ENCODE measurements around the gene ENDOV. TPM values are rescaled to one million over a fixed set of nuclear protein-coding genes. Genes with fewer than 3 reads are reported as not detected.

ENDOV gene
- total RNA-seq, 1 experiment from 2014 or later: 14.1 TPM

Small RNA genes within 50 kb of the gene (microRNA-seq; reads per million reads assigned to microRNA genes)
- gene MIR4730: 0.81 reads per million

Other genes with a start within 250 kb of the ENDOV start
- gene CARD14, start 245.1 kb upstream of the ENDOV start, total RNA-seq (2021): 0.09 TPM in 1 of 2 replicates, not detected in the other
- 32.8 and 33.4 TPM in 2 replicates for gene SGSH, start 194.8 kb upstream of the ENDOV start, total RNA-seq (2021)
- 23.5 and 23.6 TPM in 2 replicates for gene SLC26A11, start 194.7 kb upstream of the ENDOV start, total RNA-seq (2021)
- gene RNF213, start 154.3 kb upstream of the ENDOV start, total RNA-seq (2021): 78.0 and 102 TPM in 2 replicates
- gene NPTX1, start 61.4 kb downstream of the ENDOV start, total RNA-seq (2021): 0.15 and 0.43 TPM in 2 replicates
- 54.7 and 55.2 TPM in 2 replicates for gene RPTOR, start 129.7 kb downstream of the ENDOV start, total RNA-seq (2021)